AG04450 (cell line): Measurements from ENCODE around the gene LRRN4CL. TPM values are rescaled to one million over a fixed set of nuclear protein-coding genes. Genes with fewer than 3 reads are reported as not detected.

Experiments
- CTCF ChIA-PET: fragments of 300-600, 350-600 bp; formaldehyde crosslinking; extraction: SDS; loops from one replicate; lab custom pipeline; 2022; ENCODE audit warnings: antibody characterized with exemption, inconsistent platforms; lab: Charles Lee
- POLR2A ChIA-PET: fragments of 350-600 bp; formaldehyde crosslinking; extraction: SDS; loops from one replicate; lab custom pipeline; 2021; ENCODE audit warnings: antibody characterized with exemption, inconsistent platforms; lab: Yijun Ruan, JAX
- DNase-seq: peaks from one replicate; pipeline ENCODE4 v3.0.0-alpha.2; 2011; ENCODE audit warnings: low read depth, low spot score
- H3K27ac ChIP-seq: one replicate; pipeline ENCODE4 v1.5.1; 2012; ENCODE audit warnings: low read depth, low read length, control low read depth
- H3K27me3 ChIP-seq: one replicate; pipeline ENCODE4 v1.6.0; 2012; ENCODE audit warnings: low read length; ENCODE audit not compliant: control insufficient read depth, insufficient read depth
- H3K4me3 ChIP-seq: 2 replicates; pipeline ENCODE4 v1.5.1; 2011; ENCODE audit warnings: mild to moderate bottlenecking, low read depth, low read length, control low read depth
- H3K9me3 ChIP-seq: 2 replicates; pipeline ENCODE4 v1.5.1; 2012; ENCODE audit warnings: low read length; ENCODE audit not compliant: control insufficient read depth, insufficient read depth
- CTCF ChIP-seq: IDR thresholded peaks from 2 replicates; pipeline ENCODE4 v1.5.1; 2011; ENCODE audit warnings: low read depth, low read length, control low read depth, inconsistent platforms
- polyA plus RNA-seq: library from polyadenylated mRNA; depleted of rRNA; stranded (reverse); fragments of >200 nt; gene quantifications from 2 replicates; pipeline ENCODE4 v1.2.3, GENCODE V29; 2011

Gene LRRN4CL
- polyA plus RNA-seq, 1 experiment = 4.1 TPM

GRCh38 chr11:62708392-62708791 is 19.1 kb upstream of the LRRN4CL start:
- H3K9me3 ChIP-seq = no peaks in the 10 kb centered on the region
- no peak overlapping the region for H3K27ac ChIP-seq
- DNase-seq = no peak
- ChIA-PET CTCF (interaction anchor here (1.3 kb wide), 1 partner anchor 16 kb away, joined by 4 read pairs; no protein-coding TSS in a partner anchor), POLR2A (interaction anchor here (1.4 to 2.7 kb wide), 6 partner anchors 19 to 133 kb away, joined by 4 to 17 read pairs (median 9); partner anchors contain the start of genes C11orf98, CSKMT, HNRNPUL2 and LRRN4CL)
- no peak overlapping the region for H3K4me3 ChIP-seq
- H3K27me3 ChIP-seq = no peaks in the 10 kb centered on the region
- TF ChIP-seq CTCF = no peak

- DNase-seq = no peak
- CTCF ChIA-PET = no interaction called here
- no peaks in the 10 kb centered on the region for H3K27me3 ChIP-seq
- TF ChIP-seq CTCF = no peak
- peak within 1 kb of the TSS; percentile 21 for H3K27ac ChIP-seq
- POLR2A ChIA-PET = interaction anchor here (1.2 to 1.4 kb wide), 3 partner anchors 28 to 134 kb away, joined by 3 to 5 read pairs (median 4); no protein-coding TSS in a partner anchor
- H3K4me3 ChIP-seq = peak within 1 kb of the TSS; percentile 52
- no peaks in the 10 kb centered on the region for H3K9me3 ChIP-seq
Measured at GRCh38 chr11:62707277-62707861, 18.0 kb upstream of the LRRN4CL start, which contains the start of the genes BSCL2 and GNG3. BSCL2 (minus strand) TSS chr11:62707424; CDS start chr11:62707195, 229 bp downstream. GNG3 (plus strand) TSS chr11:62707676; CDS start chr11:62708296, 620 bp downstream.

- Histone ChIP-seq H3K27ac (no peak overlapping the region), H3K9me3 (no peaks in the 10 kb centered on the region), H3K27me3 (no peaks in the 10 kb centered on the region), H3K4me3 (no peak overlapping the region)
- POLR2A ChIA-PET = interaction anchor here (0.6 to 2.1 kb wide), 9 partner anchors 8 to 134 kb away, joined by 3 to 26 read pairs (median 4); partner anchors contain the start of genes C11orf98, CSKMT, EEF1G and LRRN4CL
- no peak for TF ChIP-seq CTCF
- no peak for DNase-seq
- CTCF ChIA-PET = interaction anchor here (1.3 to 2.1 kb wide), 2 partner anchors 12 to 14 kb away, joined by 3 to 14 read pairs; no protein-coding TSS in a partner anchor
Measured at GRCh38 chr11:62706850-62707247, 17.5 kb upstream of the LRRN4CL start.

- POLR2A ChIA-PET = interaction anchor here (0.6 to 2.1 kb wide), 16 partner anchors 9 to 323 kb away, joined by 3 to 26 read pairs (median 4); partner anchors contain the start of genes C11orf98, CSKMT, EEF1G and HNRNPUL2
- CTCF ChIA-PET = interaction anchor here (1.1 to 2.1 kb wide), 5 partner anchors 10 to 312 kb away, joined by 3 to 14 read pairs (median 3); partner anchors contain the start of genes HNRNPUL2 and TTC9C
- DNase-seq = peak; percentile 79
- Histone ChIP-seq H3K4me3 (peak overlapping the region; percentile 76), H3K27me3 (no peaks in the 10 kb centered on the region), H3K27ac (peak overlapping the region; percentile 86), H3K9me3 (no peaks in the 10 kb centered on the region)
- no peak for TF ChIP-seq CTCF
Measured at GRCh38 chr11:62705880-62706849, 16.8 kb upstream of the LRRN4CL start.
